ENCODE data around the gene CA6.
A peak's percentile ranks its signal among the peaks of the same experiment; 100 is the strongest.
"Not testable (repeated sequence)": the region's sequence is repeated elsewhere in the genome, so short reads cannot be mapped to it uniquely, and the experiment has no call there.

The CA6 gene

GRCh38 chr1:8976338-8976737 lies 30.7 kb downstream of the CA6 start:
- DNase-seq, result no peak

DNA sequence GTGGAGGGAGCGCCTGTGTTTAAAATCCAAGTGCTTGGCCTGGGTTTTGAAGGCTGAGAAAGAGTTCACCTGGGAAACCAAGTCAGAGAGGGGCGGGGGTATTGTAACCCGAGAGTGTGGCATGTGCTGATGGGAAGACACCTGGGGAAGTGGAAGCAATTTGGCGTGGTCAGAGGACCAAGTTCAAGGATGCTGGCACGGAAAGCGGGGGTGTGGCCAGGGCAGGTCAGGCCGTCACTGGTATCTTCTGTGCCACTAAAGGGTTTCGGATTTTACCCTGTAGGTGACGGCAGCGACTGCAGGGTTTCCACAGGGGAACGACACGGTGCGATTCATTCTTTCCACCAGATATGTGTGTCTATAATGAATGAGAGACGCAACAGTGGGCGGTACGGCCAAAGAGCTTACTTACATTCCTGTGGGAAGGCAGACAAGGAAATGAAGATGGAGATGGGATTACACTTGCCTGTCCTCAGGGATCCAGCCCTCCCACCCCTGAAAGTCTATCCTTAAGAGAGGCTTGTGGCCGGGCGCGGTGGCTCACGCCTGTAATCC lies 31.3 kb downstream of the CA6 start:
- DNase-seq, result no peak

- DNase-seq, result no peak
Observed at GRCh38 chr1:8980656-8981055, 35.0 kb downstream of the CA6 start.

DNA sequence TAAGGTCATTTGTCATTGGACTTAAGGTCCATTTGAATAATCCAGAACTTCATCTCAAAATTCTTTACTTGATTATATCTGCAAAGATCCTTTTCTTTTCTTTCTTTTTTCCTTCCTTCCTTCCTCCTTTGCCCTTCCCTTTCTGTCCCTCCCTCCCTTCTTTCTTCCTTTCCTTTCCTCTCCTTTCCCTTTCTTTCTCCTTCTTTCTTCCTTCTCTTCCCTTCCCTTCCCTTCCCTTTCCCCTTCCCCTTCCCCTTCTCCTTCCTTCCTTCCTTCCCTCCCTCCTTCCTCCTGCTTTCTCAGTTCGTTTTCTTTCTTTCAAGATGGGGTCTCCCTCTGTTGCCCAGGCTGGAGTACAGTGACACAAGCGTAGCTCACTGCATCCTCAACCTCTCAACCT lies 35.5 kb downstream of the CA6 start:
- DNase-seq, result no peak

GRCh38 chr1:8984203-8984602 lies 38.5 kb downstream of the CA6 start:
- DNase-seq, result no peak

DNA sequence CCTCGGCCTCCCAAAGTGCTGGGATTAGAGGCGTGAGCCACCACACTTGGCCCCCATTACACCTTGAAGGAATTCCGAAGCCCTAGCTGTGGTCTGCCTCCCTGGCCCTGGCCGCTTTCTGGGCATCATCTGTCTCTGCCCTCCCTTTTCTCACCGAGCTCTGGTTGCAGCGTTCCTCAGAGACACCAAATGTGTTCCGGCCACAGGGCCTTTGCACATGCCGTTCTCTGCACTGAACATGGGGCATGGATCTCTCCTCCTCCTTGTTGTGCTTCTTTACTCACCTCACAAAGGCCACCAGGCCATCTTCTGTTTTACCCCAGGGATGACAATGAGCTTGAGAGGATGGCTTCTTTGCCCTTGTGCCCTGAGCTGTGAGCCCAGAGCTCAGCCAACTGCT lies 39.3 kb downstream of the CA6 start:
- no peak for DNase-seq

GRCh38 chr1:8985915-8986813 lies 40.5 kb downstream of the CA6 start:
- DNase-seq, result no peak

DNA sequence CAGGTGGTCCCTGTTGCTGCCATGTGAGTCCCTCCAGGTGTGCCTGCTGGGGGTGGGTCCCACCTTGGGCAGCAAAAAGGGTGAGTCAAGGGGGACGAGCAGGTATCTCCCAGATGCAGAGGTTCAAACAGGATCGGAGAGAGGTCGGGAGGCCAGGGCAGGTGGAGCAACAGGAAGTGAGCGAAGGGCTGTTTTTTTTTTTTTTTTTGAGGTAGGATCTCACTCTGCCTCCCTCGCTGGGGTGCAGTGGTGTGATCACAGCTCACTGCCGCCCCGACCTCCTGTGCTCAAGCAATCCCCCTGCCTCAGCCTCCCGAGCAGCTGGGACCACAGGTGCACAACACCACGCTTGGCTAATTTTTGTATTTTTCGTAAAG lies 41.1 kb downstream of the CA6 start:
- no peak for DNase-seq

DNA sequence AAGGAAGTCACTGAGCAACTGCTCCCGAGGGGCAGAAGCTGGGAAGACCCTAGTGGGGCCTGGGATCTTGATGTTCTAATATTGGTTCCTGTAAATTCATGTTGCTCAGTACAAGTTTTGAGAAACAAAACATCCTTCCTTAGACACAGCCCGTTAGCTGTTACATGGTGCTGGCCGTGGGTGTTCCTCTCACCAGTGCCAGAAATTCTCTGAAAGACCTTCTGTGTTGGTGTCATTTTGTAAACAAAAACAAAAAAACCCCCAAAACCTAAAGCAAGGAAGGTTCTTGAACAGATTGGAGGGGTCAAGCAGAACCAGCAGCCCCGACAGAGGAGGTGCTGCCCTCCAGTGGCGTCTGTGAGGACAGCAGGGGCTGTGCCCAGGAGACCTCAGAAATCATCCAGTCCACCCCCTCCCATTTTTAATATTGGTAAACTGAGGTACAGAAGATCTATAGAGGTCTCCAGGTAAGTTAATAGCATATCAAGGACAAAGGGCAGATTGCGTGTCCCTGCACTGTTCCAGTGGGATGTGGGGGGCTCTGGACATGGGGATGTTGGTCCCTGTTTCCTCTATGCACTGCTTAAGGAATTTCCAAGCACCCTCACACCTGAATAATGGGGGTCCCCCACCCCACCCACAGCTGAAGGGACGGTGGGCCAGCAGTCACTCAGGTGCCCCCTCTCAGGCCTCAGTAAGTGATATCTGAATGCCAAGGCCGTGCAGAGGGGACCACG lies 42.4 kb downstream of the CA6 start:
- DNase-seq, result peak; percentile 8

- DNase-seq, result no peak
Observed at GRCh38 chr1:8988618-8988967, 42.9 kb downstream of the CA6 start.

DNA sequence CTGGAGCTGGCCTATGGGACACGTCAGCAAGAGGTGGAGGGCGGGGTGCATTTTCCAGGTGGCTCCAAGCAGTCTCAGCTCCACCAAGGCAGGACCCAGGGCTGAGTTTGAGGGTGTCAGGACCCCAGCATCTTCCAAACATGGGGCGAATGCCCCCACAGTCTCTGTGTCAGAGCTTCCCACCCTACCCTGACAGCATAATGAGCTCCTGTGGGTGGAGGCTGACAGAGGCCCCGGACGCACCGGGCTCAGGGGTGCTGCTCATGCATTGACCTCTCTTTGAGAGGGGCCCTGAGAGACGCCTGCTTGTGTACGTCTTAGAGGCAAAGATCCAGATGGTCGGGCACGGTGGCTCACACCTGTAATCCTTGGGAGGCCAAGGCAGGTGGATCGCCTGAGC lies 43.4 kb downstream of the CA6 start:
- DNase-seq, result no peak

GRCh38 chr1:8989821-8990220 lies 44.2 kb downstream of the CA6 start:
- no peak for DNase-seq

DNA sequence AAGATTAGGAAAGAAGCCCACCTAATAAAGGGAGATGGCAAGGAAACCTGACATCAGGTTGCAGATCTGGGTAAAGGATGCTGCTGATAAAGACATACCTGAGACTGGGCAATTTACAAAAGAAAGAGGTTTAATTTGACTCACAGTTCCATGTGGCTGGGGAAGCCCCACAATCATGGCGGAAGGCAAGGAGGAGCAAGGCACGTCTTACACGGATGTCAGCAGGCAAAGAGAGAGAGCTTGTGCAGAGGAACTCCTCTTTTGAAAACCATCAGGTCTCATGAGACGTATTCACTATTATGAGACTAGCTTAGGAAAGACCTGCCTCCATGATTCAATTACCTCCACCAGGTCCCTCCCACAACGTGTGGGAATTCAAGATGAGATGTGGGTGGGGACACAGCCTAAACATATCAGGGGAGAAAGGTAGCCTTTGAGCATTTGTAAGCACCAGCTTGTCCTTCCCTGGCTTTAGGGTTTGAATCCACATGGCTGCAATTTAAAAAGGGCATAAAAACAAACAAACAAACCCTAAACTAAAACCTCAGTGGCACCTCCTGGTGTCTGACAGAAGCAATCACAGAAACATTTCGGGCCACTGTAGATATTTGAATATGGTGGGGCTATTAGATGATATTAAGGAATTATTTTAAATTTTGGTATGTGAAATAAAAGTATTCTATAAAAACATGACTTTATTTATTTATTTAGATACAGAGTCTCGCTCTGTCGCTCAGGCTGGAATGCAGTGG lies 47.4 kb downstream of the CA6 start:
- DNase-seq, result no peak

DNA sequence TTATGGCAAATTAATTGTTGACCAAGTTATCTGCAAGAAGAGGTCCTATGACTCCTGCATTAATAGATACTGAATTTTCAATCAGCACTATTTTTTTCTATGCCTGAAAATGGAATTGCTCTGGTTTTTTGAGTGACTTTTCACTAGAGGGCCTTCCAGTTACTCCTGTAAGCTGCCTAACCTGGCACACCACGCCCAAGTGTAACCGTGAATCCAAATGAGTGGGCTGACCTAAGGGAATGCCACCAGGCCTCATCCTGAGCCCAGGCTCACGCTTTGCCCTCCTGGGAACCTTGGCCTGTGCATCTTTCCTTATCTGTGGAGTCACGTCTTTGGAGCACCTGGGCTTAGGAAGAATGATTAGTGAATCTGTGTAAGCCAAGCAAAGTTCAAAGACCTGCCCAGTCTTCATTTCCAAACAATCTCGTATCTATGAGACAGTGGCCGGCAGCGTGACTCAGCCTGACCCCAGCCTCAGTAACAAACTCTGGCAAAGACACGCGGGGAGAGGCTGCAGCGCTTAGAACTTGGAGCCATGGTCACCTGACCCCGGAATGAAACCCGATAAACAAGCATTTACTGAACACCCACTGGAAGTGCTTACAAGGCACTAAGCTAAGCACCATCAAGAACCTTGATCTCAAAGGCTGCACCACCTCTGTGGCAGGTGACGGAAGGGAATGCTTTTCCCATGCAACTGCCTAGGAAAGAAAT lies 48.5 kb downstream of the CA6 start:
- DNase-seq, result not testable (repeated sequence)

- DNase-seq, result not testable (repeated sequence)
Observed at GRCh38 chr1:9001534-9002214, 56.0 kb downstream of the CA6 start.

DNA sequence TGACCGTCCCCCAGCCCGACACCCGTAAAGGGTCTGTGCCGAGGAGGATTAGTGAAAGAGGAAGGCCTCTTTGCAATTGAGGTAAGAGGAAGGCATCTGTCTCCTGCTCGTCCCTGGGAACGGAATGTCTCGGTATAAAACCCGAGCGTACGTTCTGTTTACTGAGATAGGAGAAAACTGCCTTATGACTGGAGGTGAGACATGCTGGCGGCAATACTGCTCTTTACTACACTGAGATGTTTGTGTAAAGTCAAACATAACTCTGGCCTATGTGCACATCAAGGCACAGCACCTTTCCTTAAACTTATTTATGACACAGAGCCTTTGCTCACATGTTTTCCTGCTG lies 56.5 kb downstream of the CA6 start:
- not testable (repeated sequence) for DNase-seq

GRCh38 chr1:9004031-9004699 lies 58.5 kb downstream of the CA6 start:
- no peak for DNase-seq

DNA sequence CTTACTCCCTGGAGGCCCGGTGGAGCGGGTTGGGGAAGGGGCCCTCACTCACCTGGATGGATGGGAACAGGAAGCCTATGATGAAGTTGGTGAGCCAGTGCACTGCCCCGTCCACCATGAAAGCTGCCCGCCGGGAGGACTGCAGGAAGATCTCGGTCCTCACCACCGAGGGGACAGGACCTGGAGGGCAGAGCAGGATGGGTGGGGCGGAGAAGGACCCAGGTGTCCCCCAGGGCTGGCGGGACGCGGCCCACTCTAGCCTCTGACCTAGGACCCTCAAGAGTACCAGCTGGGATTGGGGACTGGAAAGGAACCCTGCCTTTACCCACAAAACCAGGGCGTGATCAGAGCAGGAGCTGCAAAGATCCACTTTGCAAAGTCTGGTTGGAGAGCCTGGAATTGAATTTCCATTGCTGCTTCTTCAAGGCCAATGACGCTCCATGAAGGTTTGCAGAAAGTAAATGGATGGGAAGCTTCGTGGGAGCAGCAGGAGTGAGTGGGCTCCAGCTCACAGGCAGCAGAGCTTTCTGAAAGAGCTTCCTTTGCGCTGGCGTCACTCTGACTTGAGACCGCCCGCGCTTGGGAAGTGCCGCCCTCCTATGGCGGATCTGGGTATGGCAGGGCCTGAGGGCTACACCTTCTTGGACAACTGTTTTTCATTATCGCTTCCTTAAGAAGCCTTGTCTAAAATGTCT lies 59.2 kb downstream of the CA6 start:
- DNase-seq, result peak; percentile 72

- no peak for DNase-seq
Observed at GRCh38 chr1:9005395-9005708, 59.7 kb downstream of the CA6 start.

DNA sequence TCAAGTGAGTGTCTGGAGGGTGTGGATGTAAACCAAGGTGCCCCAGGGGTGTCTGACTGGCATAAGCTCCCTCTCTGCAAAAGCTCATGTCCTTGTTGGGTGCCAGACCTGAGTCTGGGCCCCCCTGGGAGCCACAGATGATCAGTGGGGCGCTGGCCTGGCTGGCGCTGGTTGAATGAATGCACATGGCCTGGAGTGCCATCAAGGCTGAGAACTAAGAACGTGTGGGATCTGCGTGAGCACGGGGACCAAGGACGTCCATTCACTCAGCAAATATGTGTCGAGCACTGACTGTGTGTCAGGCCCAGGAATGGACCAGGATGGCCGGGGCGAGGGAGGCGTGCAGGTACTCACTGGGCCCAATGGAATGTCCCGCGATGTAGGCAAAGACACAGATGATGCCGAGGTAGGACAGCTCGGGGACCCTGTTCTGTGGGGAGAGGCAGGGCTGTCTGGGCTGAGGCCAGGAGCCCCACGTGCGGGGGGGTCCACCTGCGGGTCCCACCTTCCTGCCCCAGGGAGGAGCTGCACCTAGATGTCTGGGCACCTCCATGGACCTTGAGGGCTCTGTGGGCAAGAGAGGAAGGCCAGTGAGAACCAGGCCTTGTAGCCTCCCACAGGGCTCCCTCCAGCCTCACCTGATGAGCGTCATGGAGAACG lies 61.4 kb downstream of the CA6 start:
- no peak for DNase-seq

DNA sequence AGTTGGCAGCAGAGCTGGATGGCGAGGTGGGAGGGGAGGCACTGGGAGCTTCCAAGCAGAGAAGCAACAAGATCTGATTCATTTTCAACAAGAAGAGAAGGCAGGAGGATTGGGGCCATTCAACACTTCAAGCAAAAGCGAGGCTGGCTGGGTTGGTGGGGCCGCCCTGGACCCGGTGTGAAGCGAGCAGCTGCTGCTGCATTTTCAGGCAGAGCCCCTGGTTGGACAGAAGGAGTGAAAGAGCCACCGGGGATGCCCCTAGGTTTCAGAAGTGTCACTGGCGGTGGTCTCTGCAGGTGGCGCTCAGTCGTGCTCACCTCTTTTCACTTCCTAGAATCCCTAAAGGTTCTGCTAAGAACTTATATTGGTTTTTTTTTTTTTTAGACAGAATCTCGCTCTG lies 62.6 kb downstream of the CA6 start:
- no peak for DNase-seq

All from GDM1 (cell line).